Measurements from ENCODE around the gene IL17REL.

Gene IL17REL

DNA sequence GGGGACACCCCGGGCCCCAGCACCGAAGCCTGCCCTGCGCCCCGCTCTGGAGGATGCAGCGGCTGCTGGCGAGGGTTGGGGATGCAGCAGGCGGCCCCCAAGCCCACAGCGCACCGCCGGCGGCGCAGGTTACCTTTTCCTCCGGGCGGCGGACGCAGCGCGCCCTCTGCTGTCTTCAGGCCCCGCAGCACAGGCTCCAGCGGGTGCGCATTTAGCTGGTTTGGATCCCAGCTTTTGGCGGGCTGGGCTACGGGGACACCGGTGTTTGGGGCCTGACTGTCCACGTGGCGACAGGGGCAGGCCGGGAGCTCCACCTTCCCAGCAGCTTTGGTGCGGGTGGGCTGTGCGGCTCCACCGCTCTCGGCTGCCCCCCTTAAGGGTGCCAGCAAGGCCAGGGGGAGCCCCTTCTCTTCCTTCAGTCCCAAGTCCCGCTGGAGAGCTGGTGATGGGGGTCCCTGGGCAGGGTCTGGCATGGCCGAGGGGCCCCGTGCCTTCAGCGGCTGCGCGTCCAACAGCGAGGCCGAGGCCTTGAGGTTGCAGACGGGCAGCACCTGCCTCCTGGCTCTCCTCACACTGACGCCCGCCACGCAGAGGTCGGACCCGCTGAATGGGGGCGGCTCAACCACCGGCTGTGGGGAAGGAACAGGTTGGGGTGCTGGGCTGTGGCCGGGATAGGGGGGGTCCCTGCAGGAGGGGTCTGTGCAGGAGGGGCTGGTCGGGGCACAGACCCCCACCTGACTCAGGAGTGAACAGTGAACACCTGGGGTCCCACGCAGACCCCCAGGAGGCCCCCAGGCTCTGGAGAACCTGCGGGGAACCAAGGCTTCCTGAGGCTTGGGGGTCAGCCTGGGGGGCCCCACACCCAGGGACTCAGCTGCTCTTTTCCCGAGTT, 18.0 kb upstream of the IL17REL start:
- H3K4me1 ChIP-seq (ENCODE audit: control insufficient read depth, insufficient read depth, low read length), result no peaks in the 10 kb centered on the region
- H3K36me3 ChIP-seq (ENCODE audit: control insufficient read depth, insufficient read depth, low read length), result no peaks in the 10 kb centered on the region
- H3K27me3 ChIP-seq (ENCODE audit: control insufficient read depth, insufficient read depth, low read length), result no peaks in the 10 kb centered on the region
- H3K9me3 ChIP-seq (ENCODE audit: control insufficient read depth, insufficient read depth, low read length), result no peaks in the 10 kb centered on the region
- no peak overlapping the region for H3K4me3 ChIP-seq (ENCODE audit: low read depth, low read length)
- no peak overlapping the region for H3K9ac ChIP-seq (ENCODE audit: low read depth, low read length)

DNA sequence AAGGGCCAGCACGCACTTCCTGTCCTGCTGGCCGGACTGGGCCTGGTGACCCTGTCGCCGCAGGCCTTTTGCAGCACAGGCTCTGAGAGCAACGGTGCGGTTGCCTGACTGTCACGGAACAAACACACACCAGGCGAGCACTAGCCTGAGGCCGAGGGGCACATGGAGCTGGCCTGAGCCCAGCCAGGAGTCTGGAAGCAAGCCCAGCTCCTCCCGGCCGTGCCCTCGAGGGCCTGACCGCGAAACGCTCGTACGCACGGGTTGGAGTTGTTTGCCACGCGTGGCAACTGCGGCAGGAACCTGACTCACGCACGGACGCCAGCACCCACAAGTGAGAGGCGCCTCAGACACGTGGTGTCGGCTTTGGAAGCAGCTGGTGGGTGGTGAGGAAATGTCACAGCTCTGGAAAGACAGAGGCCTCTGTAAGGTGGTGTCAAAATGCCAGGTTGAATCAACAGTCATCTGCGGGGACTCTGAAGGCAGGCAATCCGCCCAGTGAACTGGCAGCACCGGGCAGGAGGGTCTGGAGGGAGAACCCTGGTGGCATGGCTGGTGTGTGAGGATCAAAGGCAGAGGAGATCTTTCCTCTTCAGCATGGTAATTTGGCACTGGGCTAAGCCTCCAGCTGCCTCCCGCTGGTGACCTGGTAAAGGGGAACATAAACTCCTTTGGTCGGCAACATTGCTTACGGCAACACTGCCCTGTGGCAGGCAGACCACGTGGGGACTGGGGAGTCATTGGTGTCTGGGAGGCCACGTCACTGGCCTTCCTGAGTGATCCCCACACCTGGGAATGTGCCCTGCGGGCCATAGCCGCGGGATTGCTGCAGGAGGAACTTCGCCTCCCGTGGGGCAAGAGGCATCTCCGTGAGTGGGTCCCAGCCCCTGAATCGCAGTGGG, 15.3 kb upstream of the IL17REL start:
- Histone ChIP-seq H3K4me1 (ENCODE audit: control insufficient read depth, insufficient read depth, low read length) (no peaks in the 10 kb centered on the region), H3K9ac (ENCODE audit: low read depth, low read length) (no peak overlapping the region), H3K36me3 (ENCODE audit: control insufficient read depth, insufficient read depth, low read length) (no peaks in the 10 kb centered on the region), H3K4me3 (ENCODE audit: low read depth, low read length) (no peak overlapping the region), H3K9me3 (ENCODE audit: control insufficient read depth, insufficient read depth, low read length) (no peaks in the 10 kb centered on the region), H3K27me3 (ENCODE audit: control insufficient read depth, insufficient read depth, low read length) (no peaks in the 10 kb centered on the region)

DNA sequence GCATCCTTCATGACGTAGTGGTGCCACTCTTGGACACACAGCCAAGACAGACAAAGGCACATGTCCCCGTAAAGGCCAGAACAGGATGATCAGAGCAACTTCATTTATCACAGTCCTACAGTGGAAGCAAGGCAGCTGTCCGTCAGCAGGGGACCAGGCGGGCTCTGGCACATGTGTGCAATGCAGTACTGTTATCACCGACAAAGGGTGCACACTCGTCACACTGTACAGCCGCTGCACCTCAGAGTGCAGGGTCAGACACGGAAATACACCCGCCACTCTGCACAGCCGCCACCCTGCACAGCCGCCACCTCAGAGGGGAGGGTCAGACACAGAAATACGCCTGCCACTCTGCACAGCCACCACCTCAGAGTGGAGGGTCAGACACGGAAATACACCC, 13.4 kb upstream of the IL17REL start:
- Histone ChIP-seq H3K9me3 (ENCODE audit: control insufficient read depth, insufficient read depth, low read length) (no peaks in the 10 kb centered on the region), H3K27me3 (ENCODE audit: control insufficient read depth, insufficient read depth, low read length) (no peaks in the 10 kb centered on the region), H3K36me3 (ENCODE audit: control insufficient read depth, insufficient read depth, low read length) (no peaks in the 10 kb centered on the region), H3K4me3 (ENCODE audit: low read depth, low read length) (no peak overlapping the region), H3K9ac (ENCODE audit: low read depth, low read length) (no peak overlapping the region), H3K4me1 (ENCODE audit: control insufficient read depth, insufficient read depth, low read length) (no peaks in the 10 kb centered on the region)

DNA sequence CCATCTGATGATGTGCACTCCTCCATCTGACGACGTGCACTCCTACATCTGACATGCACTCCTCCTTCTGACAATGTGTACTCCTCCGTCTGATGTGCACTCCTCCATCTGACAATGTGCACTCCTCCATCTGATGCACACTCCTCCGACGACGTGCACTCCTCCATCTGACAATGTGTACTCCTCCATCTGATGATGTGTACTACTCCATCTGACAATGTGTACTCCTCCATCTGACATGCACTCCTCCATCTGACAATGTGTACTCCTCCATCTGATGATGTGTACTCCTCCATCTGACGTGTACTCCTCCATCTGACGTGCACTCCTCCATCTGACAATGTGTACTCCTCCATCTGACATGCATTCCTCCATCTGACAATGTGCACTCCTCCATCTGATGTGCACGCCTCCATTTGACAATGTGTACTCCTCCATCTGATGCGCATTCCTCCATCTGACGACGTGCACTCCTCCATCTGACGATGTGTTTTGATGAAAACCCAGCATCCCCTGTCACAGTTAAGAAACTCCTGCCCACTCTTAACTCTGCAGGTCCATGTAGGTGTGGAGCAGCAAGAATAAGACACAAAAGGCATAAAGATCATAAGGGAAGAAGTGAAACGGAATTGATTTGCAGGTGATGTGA, 9.7 kb upstream of the IL17REL start:
- Histone ChIP-seq H3K9me3 (ENCODE audit: control insufficient read depth, insufficient read depth, low read length) (no peaks in the 10 kb centered on the region), H3K4me3 (ENCODE audit: low read depth, low read length) (no peak overlapping the region), H3K36me3 (ENCODE audit: control insufficient read depth, insufficient read depth, low read length) (no peaks in the 10 kb centered on the region), H3K4me1 (ENCODE audit: control insufficient read depth, insufficient read depth, low read length) (no peaks in the 10 kb centered on the region), H3K27me3 (ENCODE audit: control insufficient read depth, insufficient read depth, low read length) (peaks cover 10% of the 10 kb centered on the region), H3K9ac (ENCODE audit: low read depth, low read length) (no peak overlapping the region)

DNA sequence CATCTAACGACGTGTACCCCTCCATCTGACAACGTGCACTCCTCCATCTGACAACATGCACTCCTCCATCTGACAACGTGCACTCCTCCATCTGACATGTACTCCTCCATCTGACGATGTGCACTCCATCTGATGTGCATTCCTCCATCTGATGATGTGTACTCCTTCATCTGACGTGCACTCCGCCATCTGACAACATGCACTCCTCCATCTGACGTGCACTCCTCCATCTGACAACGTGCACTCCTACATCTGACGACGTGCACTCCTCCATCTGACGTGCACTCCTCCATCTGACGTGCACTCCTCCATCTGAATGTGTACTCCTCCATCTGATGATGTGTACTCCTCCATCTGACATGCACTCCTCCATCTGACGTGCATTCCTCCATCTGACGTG, 8.0 kb upstream of the IL17REL start:
- no peaks in the 10 kb centered on the region for H3K36me3 ChIP-seq (ENCODE audit: control insufficient read depth, insufficient read depth, low read length)
- H3K9me3 ChIP-seq (ENCODE audit: control insufficient read depth, insufficient read depth, low read length), result no peaks in the 10 kb centered on the region
- H3K27me3 ChIP-seq (ENCODE audit: control insufficient read depth, insufficient read depth, low read length), result peaks cover 16% of the 10 kb centered on the region
- no peak overlapping the region for H3K4me3 ChIP-seq (ENCODE audit: low read depth, low read length)
- H3K9ac ChIP-seq (ENCODE audit: low read depth, low read length), result no peak overlapping the region
- H3K4me1 ChIP-seq (ENCODE audit: control insufficient read depth, insufficient read depth, low read length), result no peaks in the 10 kb centered on the region

DNA sequence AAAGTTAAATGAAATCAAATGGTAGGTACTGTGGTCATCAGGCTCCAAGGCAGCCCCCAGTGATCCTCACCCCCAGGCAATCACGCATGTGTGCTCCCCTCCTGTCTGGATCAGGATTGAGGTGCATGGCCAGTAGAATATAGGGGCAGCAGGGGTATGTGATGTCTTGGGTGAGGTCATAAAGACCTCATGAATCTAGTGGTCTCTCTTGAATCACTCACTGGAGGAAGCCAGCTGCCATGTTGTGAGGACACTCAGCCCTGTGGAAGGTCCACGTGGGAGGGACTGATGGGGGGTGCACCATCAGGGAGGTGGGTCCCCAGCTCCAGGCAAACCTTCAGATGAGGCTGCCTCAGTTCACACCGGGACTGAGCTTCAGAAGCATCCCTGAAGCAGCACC, 6.8 kb upstream of the IL17REL start:
- Histone ChIP-seq H3K27me3 (ENCODE audit: control insufficient read depth, insufficient read depth, low read length) (peaks cover 23% of the 10 kb centered on the region), H3K4me1 (ENCODE audit: control insufficient read depth, insufficient read depth, low read length) (no peaks in the 10 kb centered on the region), H3K4me3 (ENCODE audit: low read depth, low read length) (no peak overlapping the region), H3K36me3 (ENCODE audit: control insufficient read depth, insufficient read depth, low read length) (no peaks in the 10 kb centered on the region), H3K9ac (ENCODE audit: low read depth, low read length) (no peak overlapping the region), H3K9me3 (ENCODE audit: control insufficient read depth, insufficient read depth, low read length) (no peaks in the 10 kb centered on the region)

DNA sequence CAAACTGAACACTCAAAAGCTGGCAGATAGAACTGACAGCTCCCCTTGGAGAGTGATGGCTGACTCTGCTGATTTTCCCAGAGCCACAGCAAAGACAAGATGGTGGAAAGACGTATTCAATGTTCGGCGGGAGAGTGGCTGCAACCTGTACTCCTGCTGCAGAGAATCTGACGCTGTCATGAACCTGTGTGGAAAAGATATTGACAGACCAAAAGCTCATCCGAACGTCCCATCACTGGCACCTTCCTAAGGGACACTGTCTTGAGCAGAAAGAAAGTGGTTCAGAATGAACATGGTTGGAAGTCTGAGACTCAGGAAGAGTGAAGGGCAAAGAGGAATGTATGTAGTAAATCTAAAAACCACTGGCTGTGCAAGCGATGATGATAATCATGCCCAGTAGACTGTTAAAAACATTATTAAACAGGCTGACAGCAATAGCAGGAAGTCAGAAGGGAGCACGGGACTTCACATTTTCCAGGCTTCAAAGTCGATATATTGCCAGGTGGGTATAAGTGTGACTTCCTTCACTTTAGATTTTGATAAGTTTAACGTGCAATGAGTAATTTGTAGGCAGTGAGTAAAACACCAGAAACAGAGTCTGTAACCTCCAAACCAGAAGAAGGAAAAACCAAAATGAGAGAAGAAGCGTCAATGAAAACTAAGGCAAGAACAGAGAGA, 6.2 kb upstream of the IL17REL start:
- Histone ChIP-seq H3K4me1 (ENCODE audit: control insufficient read depth, insufficient read depth, low read length) (no peaks in the 10 kb centered on the region), H3K27me3 (ENCODE audit: control insufficient read depth, insufficient read depth, low read length) (peaks cover 29% of the 10 kb centered on the region)

DNA sequence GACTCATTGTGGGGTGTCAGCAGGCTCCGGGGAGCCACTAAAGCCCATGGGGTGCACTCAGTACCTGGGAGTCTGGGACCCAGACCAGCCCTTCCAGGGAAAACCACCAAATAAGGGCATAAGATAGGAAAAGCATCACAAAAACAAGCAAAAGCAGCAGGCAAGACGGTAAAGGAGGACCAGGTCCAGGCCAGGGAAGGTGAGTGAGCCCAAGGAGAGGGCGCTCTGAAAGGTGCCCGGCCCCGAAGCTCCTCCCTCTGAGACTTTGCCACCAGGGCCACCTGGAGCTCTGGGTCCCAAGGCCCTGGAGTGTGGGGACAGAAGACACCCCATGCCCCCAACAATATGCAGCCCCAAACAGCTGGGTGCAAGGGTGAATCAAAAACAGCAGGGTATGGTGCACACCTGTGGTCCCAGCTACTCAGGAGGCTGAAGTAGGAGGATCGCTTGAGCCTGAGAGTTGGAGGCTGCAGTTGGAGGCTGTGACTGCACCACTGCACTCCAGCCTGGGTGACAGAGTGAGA, 5.2 kb upstream of the IL17REL start:
- Histone ChIP-seq H3K9ac (ENCODE audit: low read depth, low read length) (no peak overlapping the region), H3K4me1 (ENCODE audit: control insufficient read depth, insufficient read depth, low read length) (no peaks in the 10 kb centered on the region), H3K27me3 (ENCODE audit: control insufficient read depth, insufficient read depth, low read length) (peaks cover 35% of the 10 kb centered on the region), H3K9me3 (ENCODE audit: control insufficient read depth, insufficient read depth, low read length) (no peaks in the 10 kb centered on the region), H3K36me3 (ENCODE audit: control insufficient read depth, insufficient read depth, low read length) (no peaks in the 10 kb centered on the region), H3K4me3 (ENCODE audit: low read depth, low read length) (no peak overlapping the region)

More for the DNA sequence above, 6.2 kb upstream of the IL17REL start:
- no peaks in the 10 kb centered on the region for H3K36me3 ChIP-seq (ENCODE audit: control insufficient read depth, insufficient read depth, low read length)
- no peak overlapping the region for H3K9ac ChIP-seq (ENCODE audit: low read depth, low read length)
- H3K4me3 ChIP-seq (ENCODE audit: low read depth, low read length), result no peak overlapping the region
- H3K9me3 ChIP-seq (ENCODE audit: control insufficient read depth, insufficient read depth, low read length), result no peaks in the 10 kb centered on the region

DNA sequence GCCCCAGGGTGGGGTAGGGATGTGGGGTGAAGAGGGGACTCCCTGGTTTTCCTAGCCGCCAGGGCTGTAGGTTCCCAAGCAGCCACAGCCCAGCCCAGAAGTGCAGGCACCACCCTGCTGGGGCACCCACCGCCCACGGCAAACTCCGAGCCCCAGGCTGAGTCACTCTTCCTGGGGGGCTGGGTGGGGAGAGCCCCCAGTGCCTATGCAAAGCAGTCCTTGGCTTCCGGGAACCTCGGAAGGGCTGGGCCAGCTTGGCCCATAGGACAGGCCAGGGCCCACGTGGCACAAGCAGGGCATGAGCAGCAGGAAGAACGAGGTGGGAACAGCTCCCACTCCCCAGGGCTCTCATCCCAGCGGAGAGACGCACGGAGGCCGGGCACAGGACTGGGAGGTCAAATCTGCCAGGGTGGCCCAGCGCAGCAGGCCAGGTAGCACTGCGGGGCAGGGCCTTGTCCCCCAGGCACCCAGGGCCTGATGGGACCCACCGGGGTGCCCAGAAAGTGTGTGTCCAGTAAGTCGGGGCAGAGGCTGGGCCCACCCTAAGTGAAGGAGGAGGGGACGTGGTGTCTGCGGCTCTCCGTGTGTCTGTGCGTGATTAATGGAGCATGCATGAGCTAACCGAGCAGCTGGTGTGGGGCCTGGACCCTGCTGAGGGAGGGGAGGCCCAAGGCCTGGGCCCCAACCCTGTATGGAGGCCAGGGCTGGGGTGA, 4.6 kb upstream of the IL17REL start:
- H3K4me1 ChIP-seq (ENCODE audit: control insufficient read depth, insufficient read depth, low read length), result no peaks in the 10 kb centered on the region
- H3K36me3 ChIP-seq (ENCODE audit: control insufficient read depth, insufficient read depth, low read length), result no peaks in the 10 kb centered on the region
- H3K4me3 ChIP-seq (ENCODE audit: low read depth, low read length), result no peak overlapping the region
- H3K27me3 ChIP-seq (ENCODE audit: control insufficient read depth, insufficient read depth, low read length), result peaks cover 39% of the 10 kb centered on the region
- no peaks in the 10 kb centered on the region for H3K9me3 ChIP-seq (ENCODE audit: control insufficient read depth, insufficient read depth, low read length)
- no peak overlapping the region for H3K9ac ChIP-seq (ENCODE audit: low read depth, low read length)

DNA sequence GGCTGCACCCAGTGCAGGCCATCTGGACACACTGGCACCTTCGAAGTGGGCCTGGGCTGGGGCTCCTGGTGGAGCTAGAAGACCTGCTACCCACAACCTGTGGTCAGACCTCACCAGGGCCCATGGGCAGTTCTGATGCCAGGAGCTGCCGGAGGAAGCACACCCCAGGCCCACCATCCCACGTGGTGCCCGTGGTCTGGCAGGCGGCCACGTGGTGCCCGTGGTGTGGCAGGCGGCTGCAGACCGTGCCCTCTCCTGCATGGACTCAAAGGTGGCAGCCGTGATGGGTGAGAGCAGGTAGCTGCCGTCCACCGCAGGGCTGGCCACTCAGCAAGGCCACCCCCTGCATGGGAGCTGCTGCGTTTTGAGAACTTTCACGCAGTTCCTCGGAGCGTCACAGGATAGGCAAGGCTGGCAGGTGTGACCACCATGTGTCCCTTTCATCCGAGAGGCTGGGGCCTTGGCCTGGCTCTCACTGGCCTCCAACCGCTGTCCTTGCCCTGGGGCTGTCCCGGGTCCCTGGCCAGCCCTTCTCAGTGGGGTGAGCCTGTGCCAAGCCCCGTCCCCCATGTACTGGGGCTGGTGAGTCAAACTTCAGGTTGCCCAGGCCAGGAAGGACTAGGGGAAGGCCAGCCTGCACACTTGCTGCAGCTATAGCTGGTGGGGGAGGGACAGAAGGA, 3.9 kb upstream of the IL17REL start:
- H3K9ac ChIP-seq (ENCODE audit: low read depth, low read length), result no peak overlapping the region
- H3K4me1 ChIP-seq (ENCODE audit: control insufficient read depth, insufficient read depth, low read length), result no peaks in the 10 kb centered on the region
- no peaks in the 10 kb centered on the region for H3K36me3 ChIP-seq (ENCODE audit: control insufficient read depth, insufficient read depth, low read length)
- no peak overlapping the region for H3K4me3 ChIP-seq (ENCODE audit: low read depth, low read length)
- peaks cover 44% of the 10 kb centered on the region for H3K27me3 ChIP-seq (ENCODE audit: control insufficient read depth, insufficient read depth, low read length)
- H3K9me3 ChIP-seq (ENCODE audit: control insufficient read depth, insufficient read depth, low read length), result no peaks in the 10 kb centered on the region
